Endometrium (tissue), 2 donors: ENCODE measurements around the gene SPEN.
"Not testable (repeated sequence)": the region's sequence is repeated elsewhere in the genome, so short reads cannot be mapped to it uniquely, and the experiment has no call there.

Experiments
- FAIRE-seq: peaks from 2 replicates; lab custom pipeline; 2012; peaks lifted over from hg19 to GRCh38; lab: Jason Lieb, UNC
- donor health status: control.
- donor health status: control.

SPEN gene

GRCh38 chr1:15833842-15834405, 13.6 kb upstream of the SPEN start:
- peak; percentile 79 for FAIRE-seq

DNA sequence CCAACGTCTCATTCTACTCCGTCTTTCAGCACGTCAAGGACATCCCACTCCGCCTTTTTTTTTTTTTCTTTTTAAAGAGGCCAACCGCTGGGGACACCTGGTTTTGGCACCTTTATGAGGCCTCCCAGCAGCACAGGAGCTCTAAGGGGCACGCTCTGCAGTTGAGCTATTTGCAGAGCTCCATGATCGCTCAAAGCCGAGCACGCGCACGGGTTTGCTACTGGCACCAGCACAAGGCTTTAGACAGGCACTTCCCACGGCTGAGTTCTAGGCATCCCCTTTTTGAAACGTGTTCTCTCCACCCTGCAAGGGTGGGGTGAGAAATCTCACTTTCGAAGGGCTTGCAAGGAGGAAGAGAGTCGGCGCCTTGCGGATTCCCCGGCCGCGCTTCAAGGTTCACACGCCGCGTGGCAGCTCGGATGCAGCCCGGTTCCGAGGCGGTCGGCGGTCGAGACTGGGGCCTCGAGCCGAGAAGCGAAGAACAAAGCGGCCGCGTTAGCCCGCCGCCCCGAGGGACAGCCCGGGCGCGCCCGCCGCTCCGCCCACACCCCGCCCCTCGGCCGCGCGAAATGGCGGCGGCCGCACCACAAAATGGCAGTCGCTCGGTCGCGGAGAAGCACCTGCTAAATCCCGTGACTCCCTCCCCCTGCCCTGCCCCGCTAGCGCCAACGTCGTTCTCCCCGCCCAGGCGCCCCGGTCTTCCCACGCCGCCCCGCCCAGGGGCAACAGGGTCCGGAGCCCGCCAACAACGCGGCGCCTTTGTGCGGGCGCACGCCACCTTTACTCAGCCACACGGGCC, 12.9 kb upstream of the SPEN start:
- no peak for FAIRE-seq

- no peak for FAIRE-seq
Observed at GRCh38 chr1:15835205-15835740, 12.2 kb upstream of the SPEN start.

DNA sequence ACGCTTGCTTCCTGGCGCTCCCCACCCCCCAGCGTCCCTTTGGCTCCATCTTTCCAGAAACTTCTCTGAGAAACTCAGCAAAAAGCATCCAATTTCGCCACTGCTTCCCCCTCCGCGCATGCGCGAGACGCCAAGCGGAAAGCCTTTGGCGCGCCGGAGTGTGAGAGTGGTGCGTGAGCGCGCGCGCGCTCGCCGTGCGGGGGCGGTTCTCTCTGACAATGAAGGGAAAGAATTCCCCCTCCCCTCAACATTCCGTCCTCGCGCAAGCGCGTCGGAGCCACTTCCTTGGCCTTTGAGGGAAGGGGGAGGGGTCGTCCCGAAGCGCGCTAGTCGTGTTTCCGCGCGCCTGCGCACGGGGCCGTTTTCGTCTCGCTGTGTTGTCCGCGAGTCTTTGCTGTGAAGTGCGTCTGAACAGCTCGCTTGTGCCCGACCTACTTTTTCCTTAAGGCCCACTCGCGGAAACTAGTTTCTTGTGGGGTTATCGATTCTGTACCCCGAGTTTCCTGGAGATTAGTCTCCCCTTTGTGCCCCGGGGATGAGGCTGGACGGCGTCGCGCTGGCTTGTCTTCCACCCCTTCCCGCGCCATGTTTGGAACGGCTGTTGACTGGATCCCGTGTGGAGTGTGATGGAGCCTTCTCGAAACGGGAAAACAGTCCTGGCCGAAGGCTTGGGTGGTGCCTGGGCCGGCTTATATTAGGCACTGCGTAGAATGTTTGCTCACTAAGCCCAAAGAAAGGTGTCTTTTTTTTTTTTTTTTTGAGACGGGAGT, 11.6 kb upstream of the SPEN start:
- FAIRE-seq: peak; percentile 85

- FAIRE-seq: not testable (repeated sequence)
Observed at GRCh38 chr1:15836511-15836771, 11.1 kb upstream of the SPEN start.

GRCh38 chr1:15836772-15837669, 10.5 kb upstream of the SPEN start:
- no peak for FAIRE-seq

GRCh38 chr1:15837931-15838330, 9.6 kb upstream of the SPEN start:
- no peak for FAIRE-seq

- no peak for FAIRE-seq
Observed at GRCh38 chr1:15838721-15839120, 8.8 kb upstream of the SPEN start.

DNA sequence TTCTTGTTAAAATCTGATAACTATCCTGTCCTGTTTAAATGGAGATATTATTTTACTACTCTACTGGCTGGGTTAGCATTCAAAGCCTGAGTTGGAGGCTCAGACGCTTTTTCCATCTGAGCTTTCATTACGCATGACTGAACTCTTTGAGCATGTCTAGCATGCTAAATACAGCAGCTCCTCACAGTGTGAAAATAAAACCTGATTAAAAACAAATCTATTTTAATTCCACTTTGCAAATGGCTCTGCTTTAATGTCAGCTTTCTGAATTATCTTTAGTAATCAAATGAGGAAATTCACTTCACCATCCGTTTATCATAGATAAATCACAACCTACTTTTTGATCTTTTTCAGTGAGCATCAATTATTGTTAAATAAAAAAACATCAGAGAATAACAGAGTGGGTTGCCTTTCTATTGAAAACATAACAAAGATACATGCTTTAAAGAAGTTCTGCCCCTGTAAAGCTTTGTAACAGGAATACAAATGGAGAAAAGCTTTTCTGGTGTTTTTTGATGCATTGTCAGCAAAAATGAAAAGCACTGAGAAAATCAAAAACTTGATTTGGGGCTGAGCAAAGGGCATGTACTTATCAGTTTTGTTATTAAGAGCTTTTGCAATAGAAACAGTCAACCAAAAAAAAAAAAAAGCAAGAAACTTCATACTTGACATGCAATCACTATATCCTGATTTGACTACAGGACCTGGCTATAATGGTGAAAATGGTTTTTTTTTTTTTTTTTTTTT, 3.5 kb upstream of the SPEN start:
- FAIRE-seq: no peak

DNA sequence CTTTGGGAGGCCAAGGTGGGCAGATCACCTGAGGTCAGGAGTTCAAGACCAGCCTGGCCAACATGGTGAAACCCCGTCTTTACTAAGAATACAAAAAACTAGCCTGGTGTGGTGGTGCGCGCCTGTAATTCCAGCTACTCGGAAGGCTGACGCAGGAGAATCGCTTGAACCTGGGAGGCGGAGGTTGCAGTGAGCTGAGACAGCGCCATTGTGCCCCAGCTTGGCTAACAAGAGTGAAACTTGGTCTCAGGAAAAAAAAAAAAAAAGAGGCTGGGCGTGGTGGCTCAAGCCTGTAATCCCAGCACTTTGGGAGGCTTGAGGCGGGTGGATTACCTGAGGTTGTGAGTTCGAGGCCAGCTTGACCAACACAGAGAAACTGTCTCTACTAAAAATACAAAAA, 1.5 kb upstream of the SPEN start:
- not testable (repeated sequence) for FAIRE-seq

- FAIRE-seq: no peak
Observed at GRCh38 chr1:15847893-15848142, 311 bp downstream of the SPEN start.

DNA sequence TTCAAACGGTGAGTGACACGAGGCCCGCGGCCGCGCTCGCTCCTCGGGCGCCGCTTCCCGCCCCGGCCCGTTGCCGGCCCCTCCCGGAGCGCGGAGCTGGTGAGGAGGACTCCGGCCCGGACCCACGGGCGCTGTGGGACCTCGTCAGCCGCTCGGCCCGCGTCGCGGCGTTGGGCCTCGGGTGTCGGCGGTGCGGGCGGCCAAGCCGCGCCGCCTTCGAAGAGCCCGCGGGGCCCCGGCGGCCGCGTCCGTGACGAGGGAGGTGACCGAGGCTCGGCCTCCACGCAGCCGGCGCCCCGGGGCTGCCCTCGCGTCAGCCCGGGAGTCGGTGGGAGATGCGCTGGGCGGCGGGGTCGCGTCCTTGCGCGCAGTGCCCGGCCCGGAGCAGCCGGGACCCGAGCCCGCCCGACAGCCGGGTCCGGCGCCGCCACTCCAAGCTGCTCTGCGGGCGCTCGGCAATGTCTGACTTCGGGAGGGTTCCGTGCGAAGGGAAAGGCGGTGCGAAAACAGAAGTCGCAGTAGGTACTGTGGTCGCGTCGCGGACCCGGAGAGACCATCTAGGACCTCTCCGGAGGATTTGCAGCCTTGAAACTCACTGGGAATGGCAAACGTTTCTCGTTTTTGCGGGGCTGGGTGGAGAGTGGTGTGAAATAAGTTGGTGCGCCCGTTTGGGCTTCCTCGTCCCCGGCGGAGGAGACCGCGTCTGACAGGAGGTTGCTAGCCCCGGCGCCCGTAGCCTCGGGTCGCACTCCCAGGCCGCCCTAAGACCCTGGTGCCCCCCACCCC, 829 bp downstream of the SPEN start:
- no peak for FAIRE-seq

DNA sequence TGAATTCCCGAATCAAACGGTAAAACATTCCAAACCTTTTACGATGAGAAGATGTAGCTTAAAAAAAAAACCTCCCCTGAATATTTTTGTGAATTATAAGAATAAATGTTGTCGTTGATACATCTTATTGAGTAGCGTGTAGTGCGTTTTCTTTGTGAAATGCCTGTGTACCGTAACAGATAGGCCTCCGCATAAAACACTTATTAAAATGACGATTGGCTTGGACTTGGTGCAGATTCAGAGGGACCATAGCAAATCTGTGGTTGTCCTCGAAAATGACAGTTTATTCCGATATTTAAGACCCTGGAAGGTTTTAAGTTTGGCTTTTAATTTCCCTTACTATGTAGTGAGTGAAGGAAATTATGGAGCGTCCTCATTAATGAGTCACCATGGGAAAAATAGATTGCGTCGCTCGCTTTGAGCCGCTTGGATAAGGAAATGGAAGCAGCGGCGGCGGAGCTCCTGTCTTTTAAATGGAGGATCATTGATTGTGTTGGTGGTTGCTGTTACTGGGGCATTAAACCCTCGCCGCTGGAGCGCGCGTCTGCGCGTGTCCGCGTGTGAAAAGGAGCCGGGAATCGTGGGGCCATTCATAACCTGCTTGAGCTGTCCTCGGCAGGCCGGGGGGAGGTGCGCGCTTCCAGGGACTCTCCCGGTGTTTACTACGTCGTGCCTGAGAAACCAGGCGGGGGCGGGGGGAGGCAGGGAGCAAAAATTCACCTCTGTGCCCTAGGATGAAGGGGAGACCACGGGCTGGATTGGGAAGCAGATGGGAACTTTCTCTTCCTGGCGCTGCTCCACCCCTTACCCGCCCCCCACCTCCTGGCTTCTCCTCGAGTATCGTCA, 1.6 kb downstream of the SPEN start:
- no peak for FAIRE-seq

DNA sequence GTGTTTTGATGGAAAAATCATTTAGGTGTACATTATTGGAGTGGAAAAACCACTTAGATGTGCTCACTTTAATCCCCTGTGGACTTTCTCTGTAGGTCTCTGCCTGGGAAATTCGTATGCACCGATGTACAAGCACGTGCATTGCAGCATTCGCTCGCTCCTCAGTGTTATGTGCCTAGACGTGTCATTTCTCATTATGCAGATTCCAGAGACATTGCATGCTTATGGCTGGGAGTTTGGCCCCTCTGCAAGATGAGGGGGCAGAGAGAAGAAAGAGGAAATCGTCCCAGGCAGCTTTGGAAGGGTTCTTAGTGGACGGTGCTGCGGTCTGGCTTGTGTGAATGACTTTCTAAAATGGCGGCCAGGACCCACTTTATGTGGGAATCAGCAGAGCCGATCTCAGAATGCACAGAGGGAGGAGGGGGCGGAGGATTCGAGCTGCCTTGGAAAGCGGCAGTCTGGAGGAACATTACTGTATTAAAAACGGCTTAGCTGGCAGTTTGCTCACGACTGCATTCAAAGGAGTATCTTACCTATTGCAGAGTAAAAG, 2.3 kb downstream of the SPEN start:
- FAIRE-seq: no peak

DNA sequence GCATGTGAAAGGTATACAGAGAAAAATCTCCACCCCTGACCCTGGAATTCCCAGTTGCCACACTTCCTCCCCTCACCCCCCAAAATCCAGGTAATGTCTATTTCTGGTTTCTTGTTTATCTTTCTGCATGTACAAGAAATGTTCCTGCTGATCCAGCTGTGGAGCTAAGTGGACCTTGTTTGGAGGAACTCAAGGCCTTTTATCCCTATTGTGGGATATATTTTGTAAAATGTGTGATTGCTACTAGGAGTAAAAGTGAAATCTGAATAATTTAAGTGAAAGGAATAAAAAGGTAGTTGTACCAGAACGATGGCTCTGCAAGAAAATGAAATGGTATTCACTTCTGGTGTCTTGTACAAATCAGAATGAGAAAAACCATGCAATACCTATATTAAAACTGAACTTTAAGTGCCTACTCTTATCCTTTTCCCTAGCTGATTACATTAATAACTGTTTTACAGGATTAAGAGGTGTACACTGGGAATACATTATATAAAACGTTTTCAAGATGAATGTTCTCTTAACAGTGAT, 3.0 kb downstream of the SPEN start:
- no peak for FAIRE-seq

GRCh38 chr1:15851210-15852035, 3.9 kb downstream of the SPEN start:
- FAIRE-seq: no peak

DNA sequence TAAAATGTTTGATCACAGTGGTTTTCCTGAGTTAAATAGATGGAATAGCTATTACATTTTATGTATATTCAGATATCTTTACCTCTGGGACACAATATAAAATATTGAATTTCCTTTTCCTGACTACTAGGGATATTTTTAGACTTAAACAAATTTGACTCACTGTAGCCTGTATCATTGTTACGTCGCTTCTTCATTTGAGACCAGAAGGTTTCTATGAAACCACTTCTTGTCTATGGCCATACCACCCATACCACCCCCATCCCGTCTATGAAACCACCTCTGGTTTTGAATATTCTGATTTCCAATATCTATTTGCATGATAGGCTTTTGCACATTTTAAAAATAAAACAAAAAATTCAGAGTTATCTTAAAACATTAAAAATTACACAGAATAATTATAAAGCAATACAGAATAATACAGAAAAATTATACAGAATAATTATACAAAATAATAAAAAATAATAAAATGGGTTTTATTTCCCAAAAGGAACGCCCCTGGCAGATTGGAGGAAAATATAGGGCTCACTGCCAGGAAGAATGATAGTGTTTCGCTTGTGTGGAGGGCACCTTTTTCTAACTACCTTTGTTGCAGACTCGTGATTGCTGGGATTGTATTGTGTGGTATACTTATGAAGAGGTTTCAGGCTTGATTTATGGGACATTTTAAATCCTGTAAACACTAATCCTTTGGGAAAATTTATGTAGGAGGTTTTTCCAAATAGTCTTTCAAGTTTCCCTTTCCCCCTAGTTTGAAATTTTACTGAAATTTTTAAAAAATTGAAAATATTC, 4.7 kb downstream of the SPEN start:
- no peak for FAIRE-seq

- no peak for FAIRE-seq
Observed at GRCh38 chr1:15852828-15853302, 5.4 kb downstream of the SPEN start.
